Activated CD8-positive, alpha-beta memory T cell treated with anti-CD3 and anti-CD28 coated beads for 24 hours (primary cell): ENCODE measurements around the gene GASK1A.
A peak's percentile ranks its signal among the peaks of the same experiment; 100 is the strongest.

Experiments
- DNase-seq: peaks from one replicate; pipeline ENCODE4 v3.0.0-alpha.2; 2020

GASK1A gene

GRCh38 chr3:43014956-43015355 lies 35.8 kb downstream of the GASK1A start:
- DNase-seq = no peak

- peak; percentile 53 for DNase-seq
Measured at GRCh38 chr3:43015572-43015971, 36.5 kb downstream of the GASK1A start.

- peak; percentile 54 for DNase-seq
Measured at GRCh38 chr3:43015991-43016865, 37.1 kb downstream of the GASK1A start.

- DNase-seq = no peak
Measured at GRCh38 chr3:43017004-43017403, 37.9 kb downstream of the GASK1A start.

- peak; percentile 50 for DNase-seq
Measured at GRCh38 chr3:43017593-43018195, 38.6 kb downstream of the GASK1A start.

- DNase-seq = no peak
Measured at GRCh38 chr3:43018246-43018645, 39.1 kb downstream of the GASK1A start.

GRCh38 chr3:43019006-43019809 lies 40.1 kb downstream of the GASK1A start:
- peak; percentile 40 for DNase-seq

GRCh38 chr3:43019826-43020225 lies 40.7 kb downstream of the GASK1A start:
- DNase-seq = peak; percentile 26

- no peak for DNase-seq
Measured at GRCh38 chr3:43021186-43021585, 42.1 kb downstream of the GASK1A start.

- DNase-seq = peak; percentile 11
Measured at GRCh38 chr3:43022121-43022520, 43.0 kb downstream of the GASK1A start.

- no peak for DNase-seq
Measured at GRCh38 chr3:43023066-43023465, 44.0 kb downstream of the GASK1A start.

- DNase-seq = no peak
Measured at GRCh38 chr3:43023746-43024145, 44.6 kb downstream of the GASK1A start.

- no peak for DNase-seq
Measured at GRCh38 chr3:43024181-43024885, 45.2 kb downstream of the GASK1A start.

GRCh38 chr3:43025423-43025822 lies 46.3 kb downstream of the GASK1A start:
- DNase-seq = no peak

GRCh38 chr3:43028001-43028400 lies 48.9 kb downstream of the GASK1A start:
- no peak for DNase-seq

GRCh38 chr3:43028678-43029490 lies 49.8 kb downstream of the GASK1A start:
- no peak for DNase-seq

- DNase-seq = peak; percentile 44
Measured at GRCh38 chr3:43030162-43030935, 51.2 kb downstream of the GASK1A start.

GRCh38 chr3:43031485-43031884 lies 52.4 kb downstream of the GASK1A start:
- peak; percentile 46 for DNase-seq

- DNase-seq = no peak
Measured at GRCh38 chr3:43031889-43032545, 52.9 kb downstream of the GASK1A start.
